Left ventricle myocardium inferior (tissue), 1 donor: ENCODE measurements around the gene GTF3C1. TPM values are rescaled to one million over a fixed set of nuclear protein-coding genes. Genes with fewer than 3 reads are reported as not detected.
"Not testable (repeated sequence)": the region's sequence is repeated elsewhere in the genome, so short reads cannot be mapped to it uniquely, and the experiment has no call there.

ENCODE experiments used
- DNase-seq: peaks from one replicate; pipeline ENCODE4 v3.0.0-alpha.2; 2020
- H3K27ac ChIP-seq: fragments of 200-600 bp; replicated peaks from 2 replicates; pipeline ENCODE4 v1.8.0; 2021
- H3K27me3 ChIP-seq: fragments of 200-600 bp; 2 replicates; pipeline ENCODE4 v1.8.0; 2021; ENCODE audit warnings: low read depth
- H3K36me3 ChIP-seq: fragments of 200-600 bp; 2 replicates; pipeline ENCODE4 v1.8.0; 2021
- H3K4me1 ChIP-seq: fragments of 200-600 bp; 2 replicates; pipeline ENCODE4 v1.8.0; 2021
- H3K4me3 ChIP-seq: fragments of 200-600 bp; 2 replicates; pipeline ENCODE4 v1.8.0; 2021; ENCODE audit warnings: mild to moderate bottlenecking, moderate library complexity
- H3K9me3 ChIP-seq: fragments of 200-600 bp; replicated peaks from 2 replicates; pipeline ENCODE4 v1.8.0; 2021
- CTCF ChIP-seq: fragments of 200-600 bp; IDR thresholded peaks from 2 replicates; pipeline ENCODE4 v1.8.0; 2021; ENCODE audit warnings: antibody characterized with exemption, mild to moderate bottlenecking, borderline replicate concordance
- intact Hi-C: fragments of 100-400 bp; cut with micrococcal nuclease; formaldehyde crosslinking; loops from one replicate; pipeline ENCODE4 v1.11.0; 2022
- total RNA-seq: library from RNA; stranded (reverse); fragmentation: NEBNext Ultra II Directional; extraction: Animal tissue kit (Norgen Biotek cat#: 25700); gene quantifications from one replicate; pipeline ENCODE4 v1.2.1, GENCODE V29; 2021
- donor health status: DM: no; HTN: yes; CAD: no; lungs with severe emphysema.

Gene GTF3C1
- total RNA-seq, 1 donor from 2014 or later, result 46.9 TPM

- TF ChIP-seq CTCF, result no peak
- H3K36me3 ChIP-seq, result no peaks in the 10 kb centered on the region
- no peaks in the 10 kb centered on the region for H3K9me3 ChIP-seq
- H3K27me3 ChIP-seq, result peaks cover 51% of the 10 kb centered on the region
- no peak overlapping the region for H3K4me3 ChIP-seq
- H3K4me1 ChIP-seq, result no peaks in the 10 kb centered on the region
- H3K27ac ChIP-seq, result no peak overlapping the region
- intact Hi-C loops, result no loop called here
- no peak for DNase-seq
These were observed 115.3 kb downstream of the GTF3C1 start for GRCh38 chr16:27434141-27435051.

DNA sequence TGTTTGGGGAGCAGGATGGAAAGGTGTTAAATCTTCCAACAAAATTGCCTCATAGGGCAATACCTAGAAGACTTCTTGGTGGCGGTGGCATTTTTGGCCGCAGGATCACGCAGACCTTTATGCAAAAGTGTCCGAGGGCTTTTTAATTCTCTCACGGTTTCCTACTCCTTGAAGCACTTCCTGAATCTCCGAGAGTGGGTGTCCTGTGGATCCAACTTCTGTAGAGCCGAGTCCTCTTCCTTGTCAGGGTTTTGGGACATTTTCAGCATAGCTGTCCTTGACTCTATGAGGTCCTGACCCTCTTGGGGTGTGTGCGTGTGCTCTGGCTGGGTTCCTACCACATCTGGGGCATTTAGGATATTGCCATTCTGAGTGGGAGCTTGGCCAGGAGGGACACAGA, 116.1 kb downstream of the GTF3C1 start:
- H3K36me3 ChIP-seq, result no peaks in the 10 kb centered on the region
- no peak for DNase-seq
- H3K4me3 ChIP-seq, result no peak overlapping the region
- H3K4me1 ChIP-seq, result no peaks in the 10 kb centered on the region
- H3K9me3 ChIP-seq, result no peaks in the 10 kb centered on the region
- intact Hi-C loops, result no loop called here
- TF ChIP-seq CTCF, result no peak
- no peak overlapping the region for H3K27ac ChIP-seq
- H3K27me3 ChIP-seq, result peaks cover 57% of the 10 kb centered on the region

GRCh38 chr16:27433191-27433590, 116.5 kb downstream of the GTF3C1 start:
- H3K4me1 ChIP-seq, H3K27ac ChIP-seq, H3K9me3 ChIP-seq, H3K4me3 ChIP-seq, H3K36me3 ChIP-seq, intact Hi-C loops, DNase-seq: not testable (repeated sequence)
- peaks cover 60% of the 10 kb centered on the region for H3K27me3 ChIP-seq

DNA sequence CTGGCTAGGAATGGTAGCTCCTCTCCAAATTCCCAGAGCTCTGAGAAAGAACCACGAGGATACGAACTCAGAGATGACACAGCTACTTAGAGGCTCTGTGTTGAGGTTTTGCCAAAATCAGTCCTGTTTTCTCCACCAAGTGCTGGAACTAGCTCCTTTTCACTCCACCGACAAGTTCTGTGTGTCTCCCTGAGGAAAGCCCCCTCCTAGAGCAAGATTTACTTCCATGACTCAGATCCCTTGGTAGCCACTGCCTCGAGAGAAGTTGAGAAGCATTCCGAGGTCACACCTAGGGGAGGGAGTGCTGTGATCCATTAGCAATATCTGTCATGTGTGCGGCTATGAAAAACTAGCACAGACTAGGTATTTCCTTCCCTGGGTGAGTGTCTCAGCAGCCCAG, 117.2 kb downstream of the GTF3C1 start:
- Histone ChIP-seq H3K4me3 (no peak overlapping the region), H3K36me3 (no peaks in the 10 kb centered on the region), H3K27me3 (peaks cover 66% of the 10 kb centered on the region), H3K27ac (no peak overlapping the region), H3K9me3 (no peaks in the 10 kb centered on the region), H3K4me1 (no peaks in the 10 kb centered on the region)
- no peak for TF ChIP-seq CTCF
- intact Hi-C loops, result no loop called here
- DNase-seq, result no peak

DNA sequence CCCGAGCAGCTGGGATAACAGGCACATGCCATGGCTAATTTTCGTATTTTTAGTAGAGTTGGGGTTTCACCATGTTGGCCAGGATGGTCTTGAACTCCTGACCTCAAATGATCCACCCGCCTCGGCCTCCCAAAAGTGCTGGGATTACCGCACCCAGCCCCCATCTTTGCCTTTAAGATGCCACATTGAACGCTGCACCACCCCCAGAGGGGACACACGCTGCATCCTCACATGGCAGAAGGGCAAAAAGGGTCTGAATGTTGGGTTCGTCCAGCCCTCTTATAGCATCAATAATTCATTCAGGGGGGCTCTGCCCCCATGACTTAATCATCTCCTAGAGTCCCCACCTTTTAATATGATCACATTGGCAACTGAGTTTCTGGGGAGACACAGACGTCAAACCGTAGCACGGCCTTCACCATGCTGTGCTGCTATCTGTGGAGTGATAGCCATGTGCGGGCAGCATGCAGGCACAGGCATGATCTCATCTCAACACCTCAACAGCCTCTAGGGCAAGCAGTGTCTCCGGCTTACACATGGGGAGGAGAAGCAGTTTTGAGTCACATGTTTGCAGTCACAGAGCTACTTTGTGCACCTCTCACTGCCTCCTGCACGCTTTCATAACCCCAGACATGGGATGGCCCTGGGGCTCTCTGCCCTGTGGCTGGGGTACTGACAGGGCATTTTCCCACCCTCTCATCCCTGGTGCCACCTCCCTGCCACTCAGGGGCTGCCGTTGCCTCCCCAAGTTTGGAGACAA, 117.8 kb downstream of the GTF3C1 start:
- intact Hi-C loops, result no loop called here
- Histone ChIP-seq H3K4me1 (no peaks in the 10 kb centered on the region), H3K27ac (no peak overlapping the region), H3K4me3 (no peak overlapping the region), H3K36me3 (no peaks in the 10 kb centered on the region), H3K27me3 (peaks cover 72% of the 10 kb centered on the region), H3K9me3 (no peaks in the 10 kb centered on the region)
- no peak for TF ChIP-seq CTCF
- no peak for DNase-seq

DNA sequence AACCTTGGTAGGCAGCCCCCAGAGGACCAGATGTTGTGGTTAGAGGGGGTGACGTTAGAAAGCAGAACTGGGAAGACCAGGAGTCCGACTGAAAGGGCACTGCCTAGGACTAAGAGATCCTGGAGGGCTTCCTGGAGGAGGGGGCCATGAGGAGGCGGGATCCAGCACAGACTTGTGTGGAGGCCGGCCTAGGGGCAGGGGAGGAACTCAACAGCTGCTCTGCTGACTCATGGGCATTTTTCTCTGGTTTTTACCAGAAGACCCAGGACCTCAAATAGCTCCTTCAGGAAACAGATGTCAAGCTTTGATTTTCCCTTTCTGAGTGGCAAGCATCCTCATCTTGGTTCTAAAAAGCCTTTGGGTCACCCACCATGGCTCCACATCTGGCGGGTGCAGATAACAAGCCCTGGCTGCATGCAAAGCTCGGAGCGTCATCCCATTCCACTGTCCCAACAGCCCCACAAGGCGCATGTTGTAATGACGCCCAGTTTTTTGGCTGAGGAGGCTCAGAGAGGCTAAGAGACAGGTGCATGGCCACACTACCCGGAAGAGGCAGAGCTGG, 118.7 kb downstream of the GTF3C1 start:
- TF ChIP-seq CTCF, result no peak
- H3K36me3 ChIP-seq, result no peaks in the 10 kb centered on the region
- no peak overlapping the region for H3K27ac ChIP-seq
- DNase-seq, result no peak
- no peak overlapping the region for H3K4me3 ChIP-seq
- H3K27me3 ChIP-seq, result peaks cover 76% of the 10 kb centered on the region
- no peaks in the 10 kb centered on the region for H3K4me1 ChIP-seq
- H3K9me3 ChIP-seq, result no peaks in the 10 kb centered on the region
- intact Hi-C loops, result no loop called here
